Prostate gland (tissue), 2 donors: ENCODE results near the gene FOXN1. TPM values are rescaled to one million over a fixed set of nuclear protein-coding genes. Genes with fewer than 3 reads are reported as not detected.

ENCODE experiments used
- DNase-seq: peaks from one replicate; pipeline ENCODE4 v3.0.0-alpha.2; 2019; ENCODE audit warnings: low spot score
- H3K27ac ChIP-seq, 2 donors: fragments of 200-600 bp; sonication (generic); 2 replicates each; pipeline ENCODE4 v1.5.1; 2017 to 2019
- H3K27me3 ChIP-seq: fragments of 200-600 bp; sonication (generic); replicated peaks from 2 replicates; pipeline ENCODE4 v1.5.1; 2019; ENCODE audit not compliant: insufficient read depth
- H3K36me3 ChIP-seq, 2 donors: fragments of 200-600 bp; sonication (generic); 1 replicate in 1 of 2; 2 replicates in 1 of 2; pipeline versions ENCODE4 v1.5.1 to v1.8.1; 2017 to 2019
- H3K4me1 ChIP-seq: fragments of 200-600 bp; sonication (generic); replicated peaks from 2 replicates; pipeline ENCODE4 v1.5.1; 2019
- H3K4me3 ChIP-seq, 2 donors: fragments of 200-600 bp; sonication (generic); 2 replicates each; pipeline ENCODE4 v1.5.1; 2017 to 2019
- H3K9me3 ChIP-seq: fragments of 200-600 bp; sonication (generic); 2 replicates; pipeline ENCODE4 v1.5.1; 2017
- CTCF ChIP-seq, 4 experiments: fragments of 200-600 bp in 2 of 4; fragments of 450-650 bp in 2 of 4; sonication (generic) in 2 of 4; IDR thresholded peaks; 1 replicate in 3 of 4; 2 replicates in 1 of 4; pipeline ENCODE4 v1.5.1; 2016 to 2019; ENCODE audit warnings: antibody characterized with exemption in 4 of 4, mild to moderate bottlenecking in 2 of 4, moderate library complexity in 2 of 4
- POLR2A ChIP-seq: fragments of 450-650 bp; IDR thresholded peaks from one replicate; pipeline ENCODE4 v1.6.1; 2016; ENCODE audit warnings: antibody characterized with exemption, mild to moderate bottlenecking
- POLR2AphosphoS5 ChIP-seq: sonication (generic); formaldehyde crosslinking; IDR thresholded peaks from one replicate; pipeline ENCODE4 v1.6.1; 2017; ENCODE audit warnings: antibody characterized with exemption
- WGBS: methylation state at CpG from one replicate; pipeline ENCODE4 v1.1.5; 2018; 5-methylcytosine and 5-hydroxymethylcytosine counted together
- intact Hi-C: fragments of 100-400 bp; cut with DNase I; formaldehyde crosslinking; loops from one replicate; pipeline ENCODE4 v1.14.2; 2022
- total RNA-seq, 2 donors: library from RNA; depleted of rRNA; stranded (reverse); fragments of >200 nt; gene quantifications; one replicate each; pipeline ENCODE4 v1.1.0, GENCODE V29; 2016

Gene FOXN1
- total RNA-seq, 2 donors from 2014 or later: 0.64 to 1.2 TPM

GRCh38 chr17:28485049-28485448 lies 21.1 kb upstream of the FOXN1 start:
- H3K27me3 ChIP-seq: no peaks in the 10 kb centered on the region
- no peaks in the 10 kb centered on the region for H3K9me3 ChIP-seq
- no peak overlapping the region for H3K27ac ChIP-seq
- TF ChIP-seq POLR2AphosphoS5 (no peak), CTCF (IDR thresholded peaks at IDR 0.05) (no peak), POLR2A (no peak)
- H3K36me3 ChIP-seq: no peaks in the 10 kb centered on the region
- intact Hi-C loops: no loop called here
- no peak overlapping the region for H3K4me3 ChIP-seq
- no peaks in the 10 kb centered on the region for H3K4me1 ChIP-seq
- no peak for DNase-seq
- WGBS: 76% methylated on average over 3 of the region's 3 CpGs

GRCh38 chr17:28487881-28488532 lies 18.1 kb upstream of the FOXN1 start:
- TF ChIP-seq CTCF (IDR thresholded peaks at IDR 0.05): no peak
- TF ChIP-seq POLR2AphosphoS5: no peak
- TF ChIP-seq POLR2A: no peak
- Histone ChIP-seq H3K27me3 (no peaks in the 10 kb centered on the region), H3K4me3 (no peak overlapping the region), H3K36me3 (no peaks in the 10 kb centered on the region), H3K9me3 (no peaks in the 10 kb centered on the region), H3K27ac (no peak overlapping the region), H3K4me1 (no peaks in the 10 kb centered on the region)
- intact Hi-C loops: no loop called here
- no peak for DNase-seq
- 68% methylated on average over 5 of the region's 5 CpGs for WGBS

- TF ChIP-seq POLR2A: no peak
- TF ChIP-seq POLR2AphosphoS5: no peak
- TF ChIP-seq CTCF (IDR thresholded peaks at IDR 0.05): no peak
- H3K36me3 ChIP-seq: no peaks in the 10 kb centered on the region
- no peaks in the 10 kb centered on the region for H3K9me3 ChIP-seq
- H3K4me3 ChIP-seq: no peak overlapping the region
- no peak overlapping the region for H3K27ac ChIP-seq
- no peaks in the 10 kb centered on the region for H3K27me3 ChIP-seq
- intact Hi-C loops: no loop called here
- no peak for DNase-seq
- H3K4me1 ChIP-seq: no peaks in the 10 kb centered on the region
- WGBS: 76% methylated on average over 7 of the region's 7 CpGs
Measured at GRCh38 chr17:28488533-28489276, 17.4 kb upstream of the FOXN1 start.

GRCh38 chr17:28491286-28491685 lies 14.9 kb upstream of the FOXN1 start:
- no peak for DNase-seq
- no peak overlapping the region for H3K27ac ChIP-seq
- H3K27me3 ChIP-seq: no peaks in the 10 kb centered on the region
- TF ChIP-seq POLR2AphosphoS5 (no peak), CTCF (IDR thresholded peaks at IDR 0.05) (no peak), POLR2A (no peak)
- WGBS: 84% methylated on average over 11 of the region's 11 CpGs
- intact Hi-C loops: no loop called here
- H3K4me3 ChIP-seq: no peak overlapping the region
- no peaks in the 10 kb centered on the region for H3K4me1 ChIP-seq
- no peaks in the 10 kb centered on the region for H3K36me3 ChIP-seq
- no peaks in the 10 kb centered on the region for H3K9me3 ChIP-seq

GRCh38 chr17:28491860-28492259 lies 14.3 kb upstream of the FOXN1 start:
- peaks cover under 1% of the 10 kb centered on the region for H3K4me1 ChIP-seq
- intact Hi-C loops: no loop called here
- H3K9me3 ChIP-seq: no peaks in the 10 kb centered on the region
- H3K36me3 ChIP-seq: no peaks in the 10 kb centered on the region
- 91% methylated on average over 3 of the region's 3 CpGs for WGBS
- no peak overlapping the region for H3K4me3 ChIP-seq
- DNase-seq: no peak
- H3K27me3 ChIP-seq: no peaks in the 10 kb centered on the region
- no peak for TF ChIP-seq POLR2A
- TF ChIP-seq CTCF (IDR thresholded peaks at IDR 0.05): no peak
- H3K27ac ChIP-seq: no peak overlapping the region
